Nephron progenitor cell (in vitro differentiated cells): ENCODE results near the gene ACTL10.
A peak's percentile ranks its signal among the peaks of the same experiment; 100 is the strongest.

Experiments used
- DNase-seq: peaks from one replicate; pipeline ENCODE4 v3.0.0; 2021
- H3K27ac Mint-ChIP-seq: 2 replicates; pipeline ENCODE4 v1.8.0; 2021; ENCODE audit warnings: mild to moderate bottlenecking, moderate library complexity, mixed read lengths
- H3K27me3 Mint-ChIP-seq: 2 replicates; pipeline ENCODE4 v1.8.0; 2021; ENCODE audit warnings: mild to moderate bottlenecking, low read depth, mixed read lengths; ENCODE audit not compliant: poor library complexity
- H3K36me3 Mint-ChIP-seq: 2 replicates; pipeline ENCODE4 v1.8.0; 2021; ENCODE audit warnings: low read depth, mixed read lengths
- H3K4me1 Mint-ChIP-seq: 2 replicates; pipeline ENCODE4 v1.8.0; 2021; ENCODE audit warnings: mixed read lengths
- H3K4me3 Mint-ChIP-seq: 2 replicates; pipeline ENCODE4 v1.8.0; 2021; ENCODE audit warnings: mild to moderate bottlenecking, moderate library complexity, mixed read lengths
- H3K9me3 Mint-ChIP-seq: 2 replicates; pipeline ENCODE4 v1.8.0; 2021; ENCODE audit warnings: mild to moderate bottlenecking, moderate library complexity, mixed read lengths
- CTCF ChIP-seq: fragments of 200-600 bp; sonication (generic); IDR thresholded peaks from 2 replicates; pipeline ENCODE4 v1.5.0; 2021; ENCODE audit warnings: antibody characterized with exemption

Gene ACTL10

GRCh38 chr20:33669224-33669623 is 2.5 kb downstream of the ACTL10 start:
- DNase-seq: no peak
- peaks cover 45% of the 10 kb centered on the region for H3K4me1 Mint-ChIP-seq
- no peak overlapping the region for H3K27ac Mint-ChIP-seq
- no peaks in the 10 kb centered on the region for H3K27me3 Mint-ChIP-seq
- no peaks in the 10 kb centered on the region for H3K9me3 Mint-ChIP-seq
- H3K4me3 Mint-ChIP-seq: no peak overlapping the region
- peaks cover 18% of the 10 kb centered on the region for H3K36me3 Mint-ChIP-seq
- TF ChIP-seq CTCF: no peak

- peaks cover 42% of the 10 kb centered on the region for H3K4me1 Mint-ChIP-seq
- H3K9me3 Mint-ChIP-seq: no peaks in the 10 kb centered on the region
- H3K27me3 Mint-ChIP-seq: no peaks in the 10 kb centered on the region
- H3K36me3 Mint-ChIP-seq: peaks cover 18% of the 10 kb centered on the region
- no peak for TF ChIP-seq CTCF
- DNase-seq: no peak
- H3K4me3 Mint-ChIP-seq: no peak overlapping the region
- peak overlapping the region; percentile 85 for H3K27ac Mint-ChIP-seq
Observed at GRCh38 chr20:33669873-33670640, 3.3 kb downstream of the ACTL10 start.

DNA sequence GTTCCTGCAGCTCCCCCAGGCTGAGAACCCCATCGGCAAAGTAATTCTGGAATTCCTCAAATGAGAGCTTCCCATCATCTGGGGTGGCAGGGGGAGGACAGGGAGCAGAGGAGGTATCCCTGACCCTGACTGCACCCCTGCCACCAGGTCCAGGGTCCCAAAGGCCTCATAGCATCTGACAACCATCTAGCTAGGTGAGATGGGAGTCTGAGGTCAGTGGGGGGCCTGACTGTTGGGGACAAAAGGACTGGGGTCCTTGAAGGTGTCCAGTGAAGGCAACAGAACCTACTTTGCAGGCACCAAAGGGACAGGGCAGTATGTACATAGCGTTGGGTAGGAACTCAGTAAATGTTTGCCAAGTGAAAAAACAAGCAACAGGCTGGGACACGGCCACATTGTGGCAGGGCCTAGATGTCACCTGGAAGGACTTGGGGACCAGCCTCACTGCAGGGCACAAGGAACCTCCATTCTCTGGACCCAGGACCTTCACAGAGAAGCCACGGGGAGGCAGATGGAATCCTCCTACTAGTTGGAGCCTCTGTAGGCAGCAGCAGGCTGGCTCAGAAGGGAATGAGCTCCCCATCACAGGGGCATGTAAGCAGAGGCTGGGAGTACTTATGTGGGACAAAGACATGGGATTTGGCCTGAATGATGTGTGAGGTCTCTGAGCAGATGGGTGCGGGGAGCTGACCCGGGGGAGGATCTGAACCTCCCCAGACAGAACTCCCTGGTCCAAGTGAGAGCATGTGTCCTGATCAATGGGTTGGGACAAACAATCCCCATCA is 4.2 kb downstream of the ACTL10 start:
- Mint-ChIP-seq H3K9me3 (no peaks in the 10 kb centered on the region), H3K27me3 (no peaks in the 10 kb centered on the region), H3K4me3 (peak overlapping the region; percentile 61), H3K36me3 (peaks cover 18% of the 10 kb centered on the region), H3K27ac (peak overlapping the region; percentile 72), H3K4me1 (peaks cover 45% of the 10 kb centered on the region)
- no peak for DNase-seq
- TF ChIP-seq CTCF: no peak

- Mint-ChIP-seq H3K27me3 (no peaks in the 10 kb centered on the region), H3K4me1 (peaks cover 44% of the 10 kb centered on the region), H3K27ac (peak overlapping the region; percentile 61), H3K36me3 (peaks cover 19% of the 10 kb centered on the region), H3K9me3 (no peaks in the 10 kb centered on the region), H3K4me3 (no peak overlapping the region)
- TF ChIP-seq CTCF: no peak
- DNase-seq: no peak
Observed at GRCh38 chr20:33671573-33672288, 5.0 kb downstream of the ACTL10 start.

DNA sequence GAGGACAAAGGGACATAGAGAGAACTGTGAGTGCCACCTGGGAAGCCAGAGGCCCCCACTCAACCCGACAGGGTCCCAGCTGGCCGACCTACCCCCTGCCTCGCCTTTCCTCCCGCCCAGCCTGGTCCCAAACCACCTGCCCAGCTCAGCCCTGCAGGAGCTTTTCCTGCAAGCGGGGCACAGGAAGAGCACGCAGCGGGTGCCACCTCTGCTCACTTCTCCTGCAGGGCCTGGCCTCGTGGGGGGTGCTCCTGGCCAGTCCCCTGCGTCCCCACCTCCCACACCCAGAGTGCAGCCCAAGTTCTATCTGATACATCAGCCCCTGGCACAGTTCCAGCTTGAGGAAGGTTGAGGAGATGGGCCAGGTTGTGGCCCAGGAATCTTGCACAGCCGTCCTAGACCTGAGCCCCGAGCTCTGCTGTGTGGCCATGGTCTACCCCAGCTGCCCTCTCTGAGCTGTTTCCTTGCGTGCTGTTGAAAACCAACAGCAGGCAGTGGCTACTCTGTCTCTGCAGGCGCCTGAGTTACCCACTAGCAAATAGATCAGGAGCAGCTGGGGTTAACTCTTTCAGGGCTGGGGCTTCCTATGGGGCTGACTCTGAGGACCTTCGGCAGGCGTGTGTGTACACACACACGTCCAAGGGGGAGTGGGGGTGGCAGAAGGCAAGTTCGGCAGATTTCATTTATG is 5.8 kb downstream of the ACTL10 start:
- Mint-ChIP-seq H3K9me3 (no peaks in the 10 kb centered on the region), H3K36me3 (peaks cover 23% of the 10 kb centered on the region), H3K4me3 (peak overlapping the region; percentile 93), H3K27me3 (no peaks in the 10 kb centered on the region), H3K4me1 (peaks cover 42% of the 10 kb centered on the region), H3K27ac (peak overlapping the region; percentile 51)
- no peak for TF ChIP-seq CTCF
- no peak for DNase-seq
